GM21529 (cell line): ENCODE measurements around the gene ZC3H12D.
"Not testable (repeated sequence)": the region's sequence is repeated elsewhere in the genome, so short reads cannot be mapped to it uniquely, and the experiment has no call there.

Experiments
- ATAC-seq: cut with Tn5 transposase; IDR thresholded peaks from one replicate; pipeline ENCODE4 v1.9.1; 2021; ENCODE audit not compliant: unreplicated experiment

Gene ZC3H12D

DNA sequence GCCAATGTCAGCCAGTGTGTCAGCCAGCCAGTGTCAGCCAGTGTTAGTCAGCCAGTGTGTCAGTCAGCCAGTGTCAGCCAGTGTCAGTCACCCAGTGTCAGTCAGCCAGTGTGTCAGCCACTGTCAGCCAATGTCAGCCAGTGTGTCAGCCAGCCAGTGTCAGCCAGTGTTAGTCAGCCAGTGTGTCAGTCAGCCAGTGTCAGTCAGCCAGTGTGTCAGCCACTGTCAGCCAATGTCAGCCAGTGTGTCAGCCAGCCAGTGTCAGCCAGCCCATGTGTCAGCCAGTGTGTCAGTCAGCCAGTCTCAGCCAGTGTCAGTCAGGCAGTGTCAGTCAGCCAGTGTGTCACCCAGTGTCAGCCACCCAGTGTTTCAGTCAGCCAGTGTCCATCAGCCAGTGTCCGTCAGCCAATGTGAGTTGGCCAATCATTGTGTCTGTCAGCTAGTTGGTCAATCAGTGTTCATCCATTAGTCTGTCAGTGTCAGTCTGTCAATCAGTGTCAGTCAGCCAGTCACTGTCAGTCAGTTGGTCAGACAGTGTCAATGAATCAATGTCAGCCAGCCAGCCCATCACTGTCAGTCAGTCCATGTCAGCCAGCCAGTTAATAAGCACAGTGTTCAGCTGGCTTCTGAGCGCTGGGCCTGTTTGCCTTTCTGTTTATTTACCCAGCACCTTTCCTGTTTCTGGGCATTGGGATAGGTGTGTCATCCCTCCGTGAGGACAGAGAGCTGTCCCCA is 40.3 kb downstream of the ZC3H12D start:
- not testable (repeated sequence) for ATAC-seq

DNA sequence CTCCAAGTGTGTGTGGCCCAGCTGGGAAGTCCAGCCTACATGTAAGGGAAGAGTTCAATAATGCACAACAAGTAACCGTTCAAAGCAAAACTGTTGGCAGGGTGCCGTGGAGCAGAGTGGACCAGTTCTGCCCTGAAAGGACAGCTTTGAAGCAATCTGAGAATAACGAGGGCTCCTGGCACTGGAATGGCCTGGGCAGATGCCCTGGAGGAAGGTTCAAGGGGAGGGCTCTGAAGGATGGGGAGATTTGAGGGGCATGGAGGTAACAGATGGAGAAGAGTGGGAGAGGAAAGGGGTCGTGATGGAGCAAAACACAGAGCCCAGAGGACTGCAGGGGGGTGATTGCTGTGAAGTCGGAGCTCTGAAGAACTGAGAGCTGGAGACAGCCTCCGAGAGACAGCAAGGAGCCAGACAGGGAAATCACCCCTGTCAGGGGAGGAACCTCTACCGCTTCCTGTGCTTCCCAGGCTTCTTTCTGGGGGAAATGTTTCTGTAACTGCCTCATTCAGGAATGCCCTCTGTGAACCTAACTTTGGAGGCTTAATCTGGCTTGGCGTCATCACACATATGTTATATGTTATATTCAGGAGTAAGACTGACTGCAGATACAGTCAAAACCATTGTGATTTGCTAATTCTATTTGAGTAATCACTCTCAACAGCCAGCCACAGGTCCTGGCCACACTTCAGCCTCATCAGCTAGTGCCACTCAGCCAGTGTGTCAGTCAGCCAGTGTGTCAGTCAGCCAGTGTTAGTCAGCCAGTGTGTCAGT is 41.2 kb downstream of the ZC3H12D start:
- no peak for ATAC-seq

DNA sequence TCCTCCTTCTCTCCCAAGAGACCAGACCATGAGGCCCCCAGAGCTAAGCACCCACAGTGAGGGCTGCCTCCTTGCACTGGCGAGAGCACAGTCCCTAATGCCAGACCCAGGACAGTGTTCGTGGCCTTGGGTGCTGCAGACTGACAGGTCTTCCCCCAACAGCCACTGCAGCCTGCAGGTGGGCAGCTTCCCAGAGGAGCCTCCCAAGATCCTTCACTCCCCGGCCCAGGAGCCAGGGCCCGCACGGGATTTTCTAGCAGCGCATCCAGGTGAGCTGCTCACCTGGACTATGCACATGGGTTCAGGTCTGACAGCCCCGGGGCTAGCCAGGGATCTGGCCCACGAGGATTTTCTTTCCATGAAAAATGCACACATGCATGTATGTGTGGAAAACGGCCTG is 43.1 kb downstream of the ZC3H12D start:
- ATAC-seq: no peak

DNA sequence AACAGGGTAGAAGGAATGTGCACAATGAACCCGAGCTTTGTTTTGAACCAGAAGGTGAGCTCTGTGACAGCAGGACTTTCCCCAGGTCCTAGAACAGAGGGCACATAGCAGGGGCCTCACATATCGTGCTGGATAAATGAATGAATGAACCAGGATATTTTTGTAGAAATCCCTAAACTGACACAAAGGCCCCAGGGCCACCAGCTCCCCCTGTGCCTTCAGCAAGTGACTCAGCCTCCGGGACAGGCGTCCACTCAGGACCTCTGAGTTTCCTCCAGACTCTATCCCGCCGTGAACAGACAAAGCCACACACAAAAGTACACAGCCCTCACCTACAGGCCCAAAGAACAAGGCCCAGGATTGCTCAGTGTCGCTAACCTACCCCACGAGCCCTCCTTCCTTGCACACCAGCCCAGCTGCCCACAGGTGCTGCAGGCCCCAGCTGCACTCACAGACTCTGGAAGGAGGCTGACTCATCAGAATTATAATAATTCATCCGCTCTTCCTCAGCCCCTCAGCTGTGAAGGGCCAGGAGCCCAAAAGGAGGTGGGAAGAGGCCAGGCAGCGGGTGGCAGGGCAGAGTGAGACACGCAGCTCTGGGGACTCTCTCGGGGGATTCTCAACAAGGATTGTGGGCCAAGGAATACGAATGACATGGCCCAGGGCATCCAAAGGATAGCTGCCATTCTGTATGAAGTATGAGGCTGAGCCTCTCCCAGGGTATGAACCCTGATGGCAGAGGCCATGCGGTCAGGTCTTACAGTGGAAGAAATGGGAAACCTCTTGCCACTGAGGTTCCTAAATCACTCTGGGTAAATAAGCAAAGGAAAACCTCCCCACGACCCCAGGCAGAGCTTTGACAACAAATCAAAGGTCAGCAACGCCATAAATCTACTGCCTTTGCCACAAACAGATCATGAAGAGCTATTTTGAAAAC is 43.8 kb downstream of the ZC3H12D start:
- no peak for ATAC-seq

DNA sequence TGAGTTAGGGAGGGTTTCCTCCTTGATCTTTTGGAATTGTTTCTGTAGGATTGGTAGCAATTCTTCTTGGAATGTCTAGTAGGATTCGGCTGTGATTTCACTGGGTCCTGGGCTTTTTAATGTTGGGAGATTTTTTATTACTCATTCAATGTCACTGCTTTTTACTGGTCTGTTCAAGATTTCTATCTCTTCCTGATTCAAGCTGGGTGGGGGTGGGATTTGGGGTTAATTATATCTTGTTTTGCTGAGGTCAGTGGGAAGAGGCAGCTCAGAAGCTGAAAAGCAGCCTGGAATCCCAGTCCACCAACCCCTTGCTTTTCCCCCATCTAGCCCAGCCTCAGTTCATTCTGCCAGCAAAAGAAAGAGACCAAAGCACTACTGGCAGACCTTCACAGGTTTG is 45.2 kb downstream of the ZC3H12D start:
- no peak for ATAC-seq

DNA sequence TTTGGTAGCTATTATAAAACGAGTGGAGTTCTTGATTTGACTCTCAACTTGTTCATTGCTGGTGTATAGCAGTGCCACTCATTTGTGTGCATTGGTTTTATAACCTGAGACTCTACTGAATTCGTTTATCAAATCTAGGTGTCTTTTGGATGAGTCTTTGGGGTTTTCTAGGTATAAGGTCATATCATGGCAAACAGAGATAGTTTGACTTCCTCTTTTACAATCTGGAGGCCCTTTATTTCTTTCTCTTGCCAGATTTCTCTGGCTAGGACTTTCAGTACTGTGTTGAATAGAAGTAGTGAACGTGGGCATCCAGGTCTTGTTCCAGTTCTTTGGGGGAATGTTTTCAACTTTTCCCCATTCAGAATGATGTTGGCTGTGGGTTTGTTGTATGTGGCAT is 46.0 kb downstream of the ZC3H12D start:
- peak; percentile 62 for ATAC-seq

DNA sequence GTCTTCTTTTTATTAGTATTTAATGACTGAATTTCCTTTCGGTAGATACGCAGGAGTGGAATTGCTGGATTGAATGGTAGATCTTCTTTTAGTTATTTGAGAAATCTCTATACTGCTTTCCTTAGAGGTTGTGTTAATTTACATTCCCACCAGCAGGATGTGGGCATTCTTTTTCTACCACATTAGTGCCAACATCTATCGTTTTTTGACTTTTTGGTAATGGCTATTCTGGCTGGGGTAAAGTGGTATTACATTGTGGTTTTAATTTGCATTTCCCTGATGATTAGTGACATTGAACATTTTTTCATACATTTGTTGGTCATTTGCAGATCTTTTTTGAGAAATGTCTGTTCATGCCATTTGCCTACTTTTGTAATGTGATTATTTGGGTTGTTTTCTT is 47.6 kb downstream of the ZC3H12D start:
- ATAC-seq: no peak

DNA sequence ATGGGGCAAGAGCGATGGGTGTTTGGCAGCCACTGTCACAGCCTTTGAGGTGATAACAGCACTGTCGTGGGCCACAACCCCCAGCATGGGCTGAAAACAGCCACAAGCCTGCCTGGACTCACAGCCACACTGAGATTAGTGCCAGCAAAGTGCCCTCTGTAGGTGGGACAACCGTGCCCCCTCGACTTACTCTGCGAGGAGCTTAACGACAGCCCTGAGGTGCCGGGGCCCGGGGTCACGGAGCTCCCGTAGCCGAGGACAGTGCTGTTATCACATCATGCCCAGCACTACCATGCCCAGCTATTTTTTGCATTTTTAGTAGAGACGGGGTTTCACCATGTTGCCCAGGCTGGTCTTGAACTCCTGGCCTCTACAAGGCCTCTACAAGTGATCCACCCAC is 48.2 kb downstream of the ZC3H12D start:
- ATAC-seq: no peak

DNA sequence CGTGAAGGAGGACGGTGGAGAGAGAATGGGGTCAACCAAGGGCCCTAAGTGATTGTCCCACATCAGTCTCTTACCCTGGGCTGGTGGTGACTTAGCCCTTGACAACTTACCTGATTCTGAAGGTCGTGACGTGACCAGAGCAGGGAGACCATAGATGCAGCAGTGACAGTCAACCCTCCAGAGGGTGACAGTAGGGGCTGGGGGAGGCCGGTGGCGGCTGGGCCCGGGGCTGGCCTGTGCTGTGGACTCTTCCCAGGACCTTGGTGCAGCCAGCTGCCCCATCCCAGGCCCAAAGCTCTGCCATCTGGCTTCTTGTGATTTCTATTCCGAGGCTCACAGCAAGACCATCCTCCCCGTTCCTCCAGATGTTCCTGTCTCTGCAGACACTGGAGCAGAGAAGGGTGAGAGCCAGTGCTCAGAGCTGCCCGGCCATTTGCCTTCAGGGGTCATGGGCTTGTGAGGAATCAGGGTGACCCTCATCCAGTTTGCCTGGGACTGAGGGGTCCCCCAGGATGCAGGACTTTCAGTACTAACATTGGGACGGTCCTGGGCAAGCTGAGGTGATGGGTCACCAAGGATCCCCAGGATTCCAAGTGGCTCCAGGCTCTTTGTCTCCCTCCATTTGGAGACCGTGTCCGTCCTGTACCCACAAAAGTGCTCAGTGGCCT is 48.8 kb downstream of the ZC3H12D start:
- ATAC-seq: no peak

DNA sequence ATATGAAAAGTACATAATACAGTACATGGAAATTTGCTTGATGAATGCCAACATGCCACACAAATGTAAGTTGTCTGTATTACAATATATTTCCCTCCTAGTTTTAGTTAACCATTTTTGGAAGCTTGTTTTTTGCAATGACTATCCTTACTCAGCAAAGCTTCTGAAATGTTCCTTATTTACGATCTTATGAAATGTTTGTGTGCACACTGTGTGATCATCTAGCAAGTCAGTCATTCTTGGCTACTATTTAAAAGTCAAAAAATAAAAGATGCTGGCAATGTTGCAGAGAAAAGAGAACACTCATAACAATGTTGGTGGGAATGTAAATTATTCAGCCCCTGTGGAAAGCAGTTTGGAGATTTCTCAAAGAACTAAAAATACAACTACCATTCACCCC is 50.9 kb downstream of the ZC3H12D start:
- no peak for ATAC-seq

DNA sequence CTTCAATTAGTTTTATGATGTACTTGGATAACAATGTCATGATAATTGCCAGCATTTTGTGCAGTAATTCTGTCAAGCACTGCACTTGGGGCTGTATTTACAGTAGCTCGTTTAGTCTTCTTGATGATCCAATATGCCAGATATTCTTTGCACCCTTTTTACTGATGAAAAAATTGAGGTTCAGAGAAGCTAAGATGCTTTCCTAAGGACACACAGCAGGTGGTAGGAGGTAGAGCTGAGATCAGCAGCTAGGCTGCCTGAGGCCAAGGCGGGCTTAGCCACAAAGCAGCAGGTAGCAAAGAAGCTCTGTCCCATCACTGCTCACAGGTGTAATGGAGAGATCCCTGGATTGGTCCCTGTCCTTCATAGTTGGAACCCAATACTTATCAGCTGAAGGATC is 51.4 kb downstream of the ZC3H12D start:
- no peak for ATAC-seq

DNA sequence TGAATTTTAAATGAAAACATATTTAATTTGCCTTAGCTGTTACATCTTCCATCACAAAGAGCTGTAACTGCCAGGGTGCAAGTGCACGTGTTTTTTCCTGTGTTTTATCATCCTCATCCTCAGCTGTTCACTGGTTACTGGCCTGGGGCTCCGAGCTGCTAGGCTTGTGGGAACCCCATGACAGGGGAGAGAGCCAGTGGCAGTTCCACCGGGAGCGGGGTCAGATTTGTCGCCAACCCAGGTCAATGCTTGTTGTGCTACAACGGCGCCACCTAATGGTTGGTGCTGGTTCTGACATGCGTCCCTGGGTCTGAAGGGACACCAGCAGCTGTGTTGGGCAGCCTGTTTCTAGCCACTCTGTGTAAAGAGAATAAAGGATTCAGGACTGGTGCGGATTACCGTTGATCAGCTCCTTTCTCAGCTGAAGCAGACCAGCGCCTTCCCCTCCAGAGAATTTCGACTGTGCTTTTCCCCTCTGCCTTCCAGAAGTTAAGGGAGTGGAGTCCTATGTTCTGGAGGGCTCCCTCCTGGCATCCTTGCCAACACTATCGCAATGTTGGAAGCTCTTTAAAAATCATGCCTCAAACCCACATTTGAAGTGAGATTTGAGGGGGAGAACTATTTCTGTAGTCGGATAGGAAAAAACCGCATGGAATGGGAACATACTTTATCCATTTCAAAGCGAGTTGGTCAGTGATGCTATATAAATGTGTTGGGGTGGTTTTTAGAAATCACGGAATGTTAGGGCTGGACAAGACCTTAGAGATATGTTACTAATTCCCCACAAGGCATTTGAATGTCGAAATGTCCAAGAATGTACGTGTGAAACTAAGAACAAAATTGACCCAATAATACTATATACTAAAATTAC is 52.7 kb downstream of the ZC3H12D start:
- peak; percentile 91 for ATAC-seq

DNA sequence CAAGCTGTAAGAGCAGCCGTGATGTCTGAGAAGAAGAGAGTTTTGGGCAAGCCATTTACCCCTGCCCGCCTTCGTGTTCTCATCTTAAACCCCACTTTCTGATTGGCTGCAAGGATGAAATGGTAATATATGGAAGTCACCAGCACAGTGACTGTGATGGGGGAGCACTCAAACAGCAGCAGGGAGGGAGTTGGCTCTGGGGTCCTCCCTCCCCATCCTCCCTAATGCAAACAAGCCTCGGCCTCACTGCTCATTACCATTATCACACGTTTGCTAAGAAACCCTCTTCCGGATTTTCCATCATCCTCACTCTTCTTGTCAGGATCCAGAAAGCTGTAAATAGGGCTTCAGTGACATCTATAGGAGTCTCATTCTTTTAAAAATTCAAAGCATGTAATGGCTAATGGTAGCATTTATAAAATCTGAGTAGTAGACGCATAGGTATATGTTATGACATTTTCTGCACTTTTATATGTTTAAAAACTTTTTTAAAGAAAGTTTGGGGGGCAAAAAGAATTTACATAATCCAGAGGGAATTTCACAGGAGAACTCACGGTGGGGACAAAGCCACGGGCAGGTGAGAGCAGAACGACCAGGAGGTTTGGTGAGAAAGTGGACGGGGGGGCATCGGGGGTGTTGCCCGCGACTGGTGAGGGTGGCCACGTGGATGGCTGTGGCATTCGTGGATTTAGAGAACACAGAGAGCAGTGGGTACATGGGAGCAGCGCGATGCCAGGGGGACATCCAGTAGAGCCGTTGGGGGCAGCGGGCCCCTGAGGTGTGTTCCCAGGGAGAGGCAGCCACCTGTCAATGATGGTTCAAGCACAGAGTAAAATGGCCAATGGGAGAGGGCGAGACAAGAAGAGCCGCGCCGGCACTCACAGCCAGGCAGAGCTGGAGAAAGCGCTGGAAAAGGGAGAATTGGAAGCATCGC is 55.1 kb downstream of the ZC3H12D start:
- ATAC-seq: no peak

DNA sequence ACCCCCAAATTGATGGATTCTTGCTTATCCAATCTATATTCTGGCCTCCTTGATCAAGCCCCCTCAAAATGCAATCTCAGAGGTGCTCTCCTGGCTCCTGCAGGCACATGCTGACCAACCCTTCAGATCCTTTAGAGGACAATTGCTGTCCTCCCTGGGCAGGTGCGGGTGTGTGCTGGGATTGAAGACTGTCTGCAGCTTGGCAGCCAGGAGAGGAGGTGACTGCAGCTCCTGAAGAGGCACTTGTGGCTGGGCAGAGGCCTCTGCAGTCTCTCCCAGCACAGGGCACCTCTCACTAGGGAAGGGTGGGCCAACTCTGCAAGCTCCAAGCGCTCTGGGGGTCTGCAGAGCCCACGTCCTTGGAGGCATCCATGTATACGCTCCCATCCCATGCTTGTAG is 56.2 kb downstream of the ZC3H12D start:
- no peak for ATAC-seq

DNA sequence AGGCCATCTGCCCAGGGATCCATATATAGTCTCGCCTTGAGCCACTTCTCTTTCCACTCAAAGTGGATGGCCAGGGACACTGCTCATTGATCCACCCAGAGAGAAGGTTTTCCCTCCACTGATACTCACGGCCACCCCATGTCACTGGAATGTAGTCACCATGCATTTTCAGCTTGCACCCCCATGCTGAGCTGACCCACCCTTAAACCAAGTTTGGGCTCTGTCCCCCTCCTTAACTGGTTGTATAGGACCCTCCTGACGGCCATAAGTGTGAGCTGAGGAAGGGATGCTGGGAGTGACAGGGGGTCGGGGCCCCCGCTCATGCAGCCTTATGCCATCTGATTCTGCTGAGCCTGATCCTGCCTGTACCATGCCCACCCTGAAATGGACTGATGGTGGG is 59.1 kb downstream of the ZC3H12D start:
- no peak for ATAC-seq

DNA sequence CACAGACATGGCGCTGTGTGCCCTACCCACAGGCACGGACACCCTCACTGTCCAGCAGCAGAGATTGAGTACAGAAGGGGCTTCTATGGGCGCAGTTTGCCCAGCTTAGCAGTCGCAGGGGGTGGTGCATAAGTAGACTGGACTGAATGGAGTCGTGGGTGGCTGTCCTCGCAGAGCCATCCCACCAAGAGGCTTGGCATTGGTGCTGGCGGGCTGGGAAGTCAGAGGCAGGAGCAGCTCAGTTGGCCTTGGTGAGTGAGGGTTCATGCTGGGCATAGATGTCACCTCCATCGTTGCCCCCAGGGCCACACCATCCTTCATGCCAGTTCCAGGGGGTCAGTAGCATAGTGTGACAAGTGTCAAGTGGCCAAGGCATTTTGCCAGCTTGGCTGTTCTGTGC is 59.6 kb downstream of the ZC3H12D start:
- no peak for ATAC-seq

DNA sequence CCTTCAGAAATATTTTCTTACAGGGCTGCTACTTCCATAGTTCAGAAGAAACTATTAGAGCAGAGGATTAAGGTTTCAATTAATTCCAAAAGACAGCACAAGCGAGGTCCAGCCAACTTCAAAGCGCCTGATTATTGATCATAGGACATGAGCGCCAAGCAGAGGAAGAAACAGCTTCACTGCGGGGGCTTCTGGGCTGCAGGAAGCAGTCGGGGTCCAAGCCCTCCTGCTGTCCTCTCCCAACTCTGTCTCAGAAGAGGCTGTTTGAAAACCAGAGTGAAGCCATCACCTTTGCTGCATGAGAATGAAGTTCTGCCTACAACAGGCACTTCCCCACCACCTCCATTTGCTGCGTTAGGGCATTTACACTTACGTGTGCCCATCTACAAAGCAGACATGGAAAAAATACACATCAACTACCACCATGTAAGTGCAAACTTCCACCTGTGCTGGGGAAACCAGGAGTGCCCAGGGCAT is 60.8 kb downstream of the ZC3H12D start:
- no peak for ATAC-seq

DNA sequence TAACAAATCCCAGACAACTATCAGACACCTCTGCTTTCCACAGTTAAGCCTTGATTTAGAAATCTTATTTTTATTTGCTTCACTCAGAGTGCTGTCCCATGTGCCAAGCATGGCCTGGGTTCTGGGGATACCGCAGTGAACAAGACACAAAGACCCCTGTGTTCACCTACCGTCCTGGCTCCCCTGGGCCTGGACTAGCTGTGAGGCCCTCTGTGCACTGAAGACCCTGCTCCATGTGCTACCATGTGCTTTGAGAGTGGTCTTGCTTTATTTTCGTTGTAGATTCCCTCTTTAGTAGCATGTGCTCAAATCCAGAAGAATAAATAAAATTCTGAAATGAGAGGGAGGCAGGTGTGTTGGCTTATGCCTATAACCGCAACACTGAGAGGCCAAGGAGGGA is 62.2 kb downstream of the ZC3H12D start:
- no peak for ATAC-seq

DNA sequence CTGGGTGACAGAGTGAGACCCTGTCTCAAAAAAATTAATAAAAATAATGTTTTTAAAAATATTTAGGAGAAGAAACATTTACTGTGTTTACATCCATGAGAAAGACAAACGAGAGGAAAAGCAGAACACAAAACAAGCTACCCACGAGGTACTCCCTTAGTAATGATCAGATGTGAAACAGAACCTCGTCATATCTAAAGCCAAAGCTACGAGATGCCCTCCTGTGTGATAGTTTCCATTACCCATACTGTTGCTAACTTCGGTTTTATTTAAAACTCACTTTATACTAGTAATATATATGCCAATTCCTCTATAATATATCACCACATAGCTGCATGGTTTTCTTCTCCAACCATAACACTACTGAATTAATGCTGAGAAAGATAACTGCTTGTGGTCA is 63.7 kb downstream of the ZC3H12D start:
- no peak for ATAC-seq
